OCI-LY3 (cell line): Measurements from ENCODE around the gene MIF4GD.
"Not testable (repeated sequence)": the region's sequence is repeated elsewhere in the genome, so short reads cannot be mapped to it uniquely, and the experiment has no call there.

Experiments
- H2AFZ ChIP-seq: fragments of 200-600, 300-600 bp; shearing (Covaris generic); 2 replicates; pipeline ENCODE4 v1.6.0; 2014; ENCODE audit warnings: antibody characterized with exemption, low read depth, low read length
- H3K27ac ChIP-seq: fragments of 200-600, 300-600 bp; sonication (generic); 2 replicates; pipeline ENCODE4 v1.5.1; 2014; ENCODE audit warnings: mild to moderate bottlenecking, low read length, moderate library complexity, mixed read lengths
- H3K27me3 ChIP-seq: fragments of 200-600, 300-600 bp; sonication (generic); 2 replicates; pipeline ENCODE4 v1.6.1; 2014; ENCODE audit warnings: low read depth, low read length, mixed read lengths
- H3K36me3 ChIP-seq: fragments of 200-600, 300-600 bp; sonication (generic); replicated peaks from 2 replicates; pipeline ENCODE3; 2014; ENCODE audit warnings: low read depth, low read length, mixed read lengths
- H3K4me1 ChIP-seq: fragments of 300-600, 200-600 bp; sonication (generic); 2 replicates; pipeline ENCODE4 v1.6.1; 2014; ENCODE audit warnings: low read length, mixed read lengths
- H3K4me2 ChIP-seq: fragments of 200-600, 300-600 bp; sonication (generic); 2 replicates; pipeline ENCODE4 v1.6.1; 2014; ENCODE audit warnings: low read length, mixed read lengths
- H3K4me3 ChIP-seq: fragments of 300-600, 200-600 bp; sonication (generic); 2 replicates; pipeline ENCODE4 v1.5.1; 2014; ENCODE audit warnings: antibody characterized with exemption, mild to moderate bottlenecking, low read length, moderate library complexity
- H3K79me2 ChIP-seq: fragments of 300-600, 200-600 bp; shearing (Covaris generic); 2 replicates; pipeline ENCODE4 v1.6.1; 2014; ENCODE audit warnings: mild to moderate bottlenecking, low read length, mixed read lengths
- H3K9ac ChIP-seq: fragments of 300-600, 200-600 bp; shearing (Covaris generic); 2 replicates; pipeline ENCODE4 v1.6.0; 2014; ENCODE audit warnings: mild to moderate bottlenecking, low read length, moderate library complexity
- H3K9me3 ChIP-seq: fragments of 200-600, 300-600 bp; shearing (Covaris generic); 2 replicates; pipeline ENCODE4 v1.6.1; 2014; ENCODE audit warnings: low read length, mixed read lengths; ENCODE audit not compliant: insufficient read depth
- H4K20me1 ChIP-seq: fragments of 200-600, 300-600 bp; sonication (generic); 2 replicates; pipeline ENCODE4 v1.6.1; 2016; ENCODE audit warnings: low read length, mixed read lengths; ENCODE audit not compliant: insufficient read depth
- CTCF ChIP-seq: fragments of 200-600, 300-600 bp; sonication (generic); IDR thresholded peaks from 2 replicates; pipeline ENCODE4 v1.5.1; 2014; ENCODE audit warnings: antibody characterized with exemption, low read length, low read depth
- EZH2phosphoT487 ChIP-seq: fragments of 200-600 bp; shearing (Covaris generic); IDR thresholded peaks from 2 replicates; pipeline ENCODE4 v1.6.1; 2018; ENCODE audit warnings: antibody characterized with exemption, mixed run types, low read depth

The MIF4GD gene

GRCh38 chr17:75262112-75262606, 8.9 kb downstream of the MIF4GD start:
- Histone ChIP-seq H3K27me3 (no peaks in the 10 kb centered on the region), H3K79me2 (peaks cover 54% of the 10 kb centered on the region), H3K9me3 (no peaks in the 10 kb centered on the region), H3K9ac (peak overlapping the region; percentile 96), H3K4me2 (peak overlapping the region; percentile 97), H3K36me3 (peaks cover 27% of the 10 kb centered on the region), H3K4me3 (peak overlapping the region; percentile 95), H3K4me1 (peaks cover 18% of the 10 kb centered on the region), H2AFZ (peak overlapping the region; percentile 56; the same call in 1 of the 2 replicates), H3K27ac (peak overlapping the region; percentile 88), H4K20me1 (no peaks in the 10 kb centered on the region; the same call in 1 of the 2 replicates)
- TF ChIP-seq CTCF (no peak), EZH2phosphoT487 (no peak)

DNA sequence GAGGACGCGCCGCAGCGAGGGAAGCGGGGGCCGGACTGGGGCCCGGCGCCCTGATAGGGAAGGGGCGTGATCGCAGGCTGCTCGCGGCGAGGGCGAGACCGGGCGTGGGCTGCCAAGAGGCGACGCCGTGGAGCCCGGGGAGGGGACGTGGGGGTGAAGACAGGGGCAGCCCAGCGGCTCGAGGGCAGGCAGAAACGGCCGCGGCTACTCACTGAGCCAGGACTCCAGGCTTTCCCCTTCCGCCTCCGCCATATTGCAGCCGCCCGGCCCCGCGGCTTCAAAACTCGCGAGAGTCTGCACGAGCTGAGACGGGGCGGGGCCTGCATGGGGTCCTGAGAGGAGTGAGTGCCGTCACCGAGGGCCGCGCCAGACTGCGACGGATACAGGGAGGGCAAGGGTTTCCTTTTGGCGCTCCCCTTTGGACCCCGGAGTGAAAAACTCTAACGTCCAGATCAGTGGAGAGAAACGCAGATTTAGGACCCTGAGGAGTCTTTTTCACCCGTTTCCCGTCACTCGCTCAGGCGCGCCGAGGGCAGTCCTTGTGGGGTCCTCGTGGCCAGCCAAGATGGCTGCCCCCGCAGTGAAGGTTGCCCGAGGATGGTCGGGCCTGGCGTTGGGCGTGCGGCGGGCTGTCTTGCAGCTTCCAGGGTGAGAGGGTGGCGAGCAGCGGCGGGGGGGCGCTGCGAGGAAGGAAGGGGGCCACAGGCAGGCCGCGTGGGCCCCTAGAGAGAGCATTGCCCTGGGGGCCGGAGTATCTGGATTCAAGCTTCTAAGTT, 9.5 kb downstream of the MIF4GD start, which contains the start of the genes GGA3 and MRPS7:
Gene GGA3 (minus strand): TSS at position 271 of the 776 bp plus-strand sequence. CDS start 19 bp downstream, at position 252.
Gene MRPS7 (plus strand): TSS at position 544 of the 776 bp plus-strand sequence. CDS start 22 bp downstream, at position 566.
- H3K27me3 ChIP-seq: no peaks in the 10 kb centered on the region
- H2AFZ ChIP-seq: peak within 1 kb of the TSS; percentile 56; the same call in 1 of the 2 replicates
- peaks cover 23% of the 10 kb centered on the region for H3K36me3 ChIP-seq
- H3K4me2 ChIP-seq: peak within 1 kb of the TSS; percentile 97
- H3K79me2 ChIP-seq: peaks cover 54% of the 10 kb centered on the region
- H3K9me3 ChIP-seq: no peaks in the 10 kb centered on the region
- H3K27ac ChIP-seq: peak within 1 kb of the TSS; percentile 88
- H3K4me1 ChIP-seq: peaks cover 18% of the 10 kb centered on the region
- H3K9ac ChIP-seq: peak within 1 kb of the TSS; percentile 96
- no peak for TF ChIP-seq EZH2phosphoT487
- no peak for TF ChIP-seq CTCF
- peak within 1 kb of the TSS; percentile 95 for H3K4me3 ChIP-seq
- H4K20me1 ChIP-seq: no peaks in the 10 kb centered on the region; the same call in 1 of the 2 replicates

DNA sequence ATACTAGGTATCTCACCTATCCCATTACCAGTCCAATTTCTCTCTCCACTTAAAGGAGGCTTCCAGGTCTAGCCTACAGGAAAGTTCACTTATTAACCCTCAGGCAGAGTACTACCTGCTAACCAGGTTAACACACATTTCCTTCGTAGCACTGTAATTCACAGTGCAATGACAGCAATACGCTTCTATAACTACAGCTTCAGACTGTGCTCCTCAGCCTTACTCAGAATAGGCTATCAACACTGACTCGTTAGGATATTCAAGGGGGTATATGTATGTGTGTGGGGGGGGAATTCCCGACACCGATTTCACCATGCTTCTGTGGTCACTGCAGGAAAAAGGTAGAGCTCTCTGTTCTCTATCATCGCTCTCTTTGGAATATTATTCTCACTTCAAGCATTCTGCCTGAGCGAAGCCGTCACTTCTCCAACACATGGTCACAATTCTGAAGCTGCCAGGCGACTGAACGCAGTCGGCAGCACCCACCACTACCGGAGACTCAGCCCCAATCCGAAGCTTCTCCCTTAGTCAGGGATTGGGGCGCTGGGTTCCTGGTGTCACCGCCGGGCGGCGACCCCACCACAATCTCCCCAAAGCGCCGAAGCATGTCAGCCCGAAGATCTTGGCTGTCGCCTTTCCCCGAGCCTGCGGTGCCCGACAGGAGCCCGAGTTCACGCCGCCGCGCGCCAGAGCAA, 10.2 kb downstream of the MIF4GD start:
- peaks cover 18% of the 10 kb centered on the region for H3K4me1 ChIP-seq
- no peak overlapping the region; the same call in 1 of the 2 replicates for H2AFZ ChIP-seq
- H4K20me1 ChIP-seq: no peaks in the 10 kb centered on the region; the same call in 1 of the 2 replicates
- H3K27ac ChIP-seq: peak overlapping the region; percentile 88
- peaks cover 54% of the 10 kb centered on the region for H3K79me2 ChIP-seq
- peaks cover 16% of the 10 kb centered on the region for H3K36me3 ChIP-seq
- peak overlapping the region; percentile 96 for H3K9ac ChIP-seq
- no peaks in the 10 kb centered on the region for H3K27me3 ChIP-seq
- no peaks in the 10 kb centered on the region for H3K9me3 ChIP-seq
- peak overlapping the region; percentile 97 for H3K4me2 ChIP-seq
- peak overlapping the region; percentile 95 for H3K4me3 ChIP-seq
- TF ChIP-seq CTCF (no peak), EZH2phosphoT487 (no peak)

- not testable (repeated sequence) for H3K36me3 ChIP-seq, H3K4me2 ChIP-seq, H3K27ac ChIP-seq, H3K27me3 ChIP-seq, H4K20me1 ChIP-seq, H3K9me3 ChIP-seq, H2AFZ ChIP-seq, H3K4me3 ChIP-seq, H3K9ac ChIP-seq
- Histone ChIP-seq H3K79me2 (peaks cover 44% of the 10 kb centered on the region), H3K4me1 (peaks cover 12% of the 10 kb centered on the region)
These were observed 13.8 kb downstream of the MIF4GD start for GRCh38 chr17:75257228-75257627.

GRCh38 chr17:75255954-75256698, 14.9 kb downstream of the MIF4GD start:
- Histone ChIP-seq H3K4me1 (peaks cover 23% of the 10 kb centered on the region), H3K79me2 (peaks cover 43% of the 10 kb centered on the region)
- H3K4me2 ChIP-seq, H4K20me1 ChIP-seq, H3K36me3 ChIP-seq, H2AFZ ChIP-seq, H3K4me3 ChIP-seq, H3K9ac ChIP-seq, H3K27me3 ChIP-seq, H3K9me3 ChIP-seq, H3K27ac ChIP-seq: not testable (repeated sequence)
